HG03097 (cell line): Measurements from ENCODE around the gene CNST.
"Not testable (repeated sequence)": the region's sequence is repeated elsewhere in the genome, so short reads cannot be mapped to it uniquely, and the experiment has no call there.

Source experiments
- ATAC-seq: cut with Tn5 transposase; IDR thresholded peaks from one replicate; pipeline ENCODE4 v1.9.1; 2021; ENCODE audit not compliant: unreplicated experiment, low FRiP score

The CNST gene

DNA sequence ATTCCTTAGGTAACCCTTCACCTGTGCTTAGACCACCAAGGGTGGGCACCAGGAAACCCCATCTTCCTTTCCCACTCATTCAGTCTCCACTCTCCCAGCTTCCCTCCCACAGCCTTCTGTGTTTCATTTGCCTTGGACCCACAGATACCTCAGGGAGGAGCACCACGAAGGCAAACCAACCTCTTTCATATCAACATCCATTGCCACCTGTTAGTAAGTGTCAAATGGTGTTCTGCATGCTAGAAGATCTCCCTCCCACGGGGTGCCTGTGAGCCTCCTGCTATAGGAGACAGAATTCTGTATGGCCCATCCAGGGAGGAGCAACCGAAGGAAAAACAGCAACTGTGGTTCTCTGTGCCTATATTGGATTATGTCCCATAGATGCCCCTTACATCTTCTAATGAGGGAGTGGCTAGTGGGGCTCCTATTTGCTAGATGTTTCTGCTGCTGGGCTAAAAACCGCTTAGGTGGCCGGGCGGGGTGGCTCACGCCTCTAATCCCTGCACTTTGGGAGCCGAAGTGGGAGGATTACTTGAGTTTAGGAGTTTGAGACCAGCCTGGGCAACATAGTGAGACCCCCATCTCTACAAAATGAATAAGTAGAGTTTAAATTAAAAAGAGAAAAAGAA lies 132.3 kb downstream of the CNST start:
- ATAC-seq, result no peak

DNA sequence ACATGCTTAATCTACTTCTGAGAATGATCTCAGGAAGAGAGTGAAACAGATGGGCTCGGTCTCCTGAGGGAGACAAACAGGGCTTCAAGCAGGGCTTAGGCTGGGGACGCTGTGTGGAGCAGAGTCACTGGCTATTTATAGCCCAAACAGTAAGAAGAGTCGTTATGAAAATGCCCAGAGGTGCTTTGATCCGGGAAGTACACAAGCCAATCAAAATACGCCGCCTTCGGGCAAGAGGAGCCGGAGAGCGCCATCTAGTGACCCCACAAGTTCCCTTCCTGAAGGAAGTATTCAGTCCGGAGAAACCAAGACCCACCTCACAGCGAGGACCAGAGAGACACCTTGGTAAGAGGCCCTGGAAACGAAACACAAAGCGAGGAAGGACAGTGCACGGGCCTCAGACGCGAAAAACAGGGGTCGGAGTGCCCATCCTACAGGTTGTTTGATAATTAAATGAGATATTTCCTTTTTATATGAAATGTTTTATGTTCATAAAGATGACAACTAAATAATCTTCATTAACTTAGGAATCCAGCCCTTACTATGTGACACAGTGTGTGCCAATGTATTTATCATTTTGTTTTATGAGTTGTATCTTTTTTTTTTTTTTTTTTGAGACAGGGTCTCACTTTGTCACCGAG lies 133.0 kb downstream of the CNST start:
- ATAC-seq, result peak; percentile 98

DNA sequence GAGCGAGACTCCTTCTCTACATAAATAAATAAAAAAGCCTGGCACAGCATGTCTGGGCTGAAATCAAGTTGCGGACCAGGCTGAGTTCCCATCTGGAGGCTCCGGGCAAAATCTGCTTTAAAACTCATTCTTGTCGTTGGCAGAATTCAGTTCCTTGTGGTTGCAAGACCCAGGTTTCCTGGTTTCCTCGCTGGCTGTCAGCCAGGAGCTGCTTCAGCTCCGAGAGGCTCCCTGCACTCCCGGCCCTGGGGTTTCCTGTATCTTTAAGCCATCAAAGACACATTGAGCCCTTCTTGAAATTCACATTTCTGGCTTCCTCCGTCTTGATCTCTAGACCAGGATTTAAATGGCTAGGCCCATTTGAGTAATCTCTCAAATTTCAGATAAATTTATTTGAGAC lies 137.3 kb downstream of the CNST start:
- no peak for ATAC-seq

DNA sequence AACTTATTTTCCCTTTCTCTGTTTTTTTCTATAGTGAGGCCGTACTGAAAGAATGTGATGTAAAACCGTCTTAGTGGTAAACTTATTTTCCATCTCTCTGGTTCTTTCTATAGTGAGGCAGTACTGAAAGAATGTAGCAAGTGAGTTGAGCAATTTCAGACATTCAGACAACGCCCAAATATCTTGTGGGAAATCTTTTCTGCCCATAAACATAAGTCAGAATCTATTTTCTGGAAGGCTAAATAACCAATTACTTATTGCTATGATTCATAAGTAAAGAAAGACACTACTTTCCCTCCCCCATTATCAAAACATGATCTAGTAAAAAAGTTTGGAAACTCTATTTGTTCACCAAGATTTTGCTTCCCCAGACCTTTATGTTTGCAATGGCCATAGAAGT lies 139.1 kb downstream of the CNST start:
- no peak for ATAC-seq

DNA sequence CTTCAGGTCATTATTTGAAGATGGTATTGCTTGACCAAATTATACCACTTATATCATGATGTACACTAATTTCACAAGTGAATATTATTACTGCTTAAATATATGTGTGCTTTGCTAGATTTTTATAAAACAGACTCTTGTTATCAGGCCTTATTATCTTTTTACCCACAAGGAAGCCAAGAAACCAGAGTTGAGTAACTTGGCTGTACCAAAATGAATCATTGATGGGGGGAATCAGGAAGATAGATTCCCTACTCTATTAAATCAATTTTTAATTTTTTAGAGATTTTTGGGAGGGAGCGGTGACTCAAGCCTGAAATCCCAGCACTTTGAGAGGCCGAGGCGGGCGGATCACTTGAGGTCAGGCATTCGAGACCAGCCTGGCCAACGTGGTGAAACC lies 141.9 kb downstream of the CNST start:
- ATAC-seq, result no peak

DNA sequence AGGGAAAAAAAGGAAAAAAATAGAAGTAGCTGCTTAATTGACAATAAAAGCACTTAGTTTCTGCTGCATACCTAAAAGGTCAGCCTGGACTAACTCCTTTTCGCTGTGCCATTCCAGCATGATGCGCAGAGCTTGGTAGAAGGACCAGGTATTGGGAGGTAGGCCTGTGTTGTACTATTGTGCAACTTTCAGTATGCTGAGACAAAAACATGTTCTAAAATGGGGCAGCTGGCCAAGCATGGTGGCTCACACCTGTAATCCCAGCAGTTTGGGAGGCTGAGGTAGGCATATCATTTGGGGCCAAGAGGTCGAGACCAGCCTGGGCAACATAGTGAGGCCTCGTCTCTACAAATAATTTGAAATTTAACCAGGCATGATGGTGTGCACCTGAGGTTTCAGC lies 142.9 kb downstream of the CNST start:
- no peak for ATAC-seq

DNA sequence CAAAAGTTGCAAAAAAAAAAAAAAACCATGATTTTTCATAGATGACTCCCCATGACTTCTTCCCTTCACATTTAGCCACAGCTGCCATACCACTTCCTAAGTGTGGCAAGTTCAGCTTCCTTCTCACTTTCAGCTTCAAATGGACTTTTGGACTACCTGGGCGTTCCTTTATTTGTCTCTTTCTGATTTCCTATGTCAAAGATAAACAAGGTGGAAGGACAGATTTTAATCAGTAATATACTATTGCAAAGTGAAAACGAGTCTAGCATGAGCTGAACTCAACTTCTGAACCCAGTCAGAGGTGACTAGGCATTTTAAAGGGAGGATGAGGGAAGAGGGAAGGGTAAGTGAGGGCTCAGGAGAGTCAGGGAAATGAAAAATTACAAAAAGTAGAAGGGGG lies 143.6 kb downstream of the CNST start:
- ATAC-seq, result no peak

DNA sequence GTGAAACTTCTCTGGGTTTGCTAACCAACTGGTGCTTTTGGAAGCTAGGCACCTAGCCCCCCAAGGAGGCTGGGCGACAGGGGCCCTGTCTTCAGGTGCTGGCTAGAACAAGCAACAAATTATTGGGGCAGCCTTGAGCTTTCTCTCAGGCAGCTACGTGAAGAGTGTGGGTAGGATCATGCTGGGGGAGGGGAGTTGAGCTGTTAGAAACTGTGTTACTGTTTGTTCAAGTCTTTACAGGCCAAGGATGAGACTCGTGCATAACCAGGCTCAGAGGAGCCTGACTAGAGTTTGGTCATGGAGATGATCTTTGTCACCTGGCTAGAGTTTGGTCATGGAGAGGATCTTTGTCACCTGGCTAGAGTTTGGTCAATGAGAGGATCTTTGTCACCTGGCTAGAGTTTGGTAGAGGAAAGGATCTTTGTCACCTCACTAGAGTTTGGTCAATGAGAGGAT lies 145.3 kb downstream of the CNST start:
- ATAC-seq, result no peak

DNA sequence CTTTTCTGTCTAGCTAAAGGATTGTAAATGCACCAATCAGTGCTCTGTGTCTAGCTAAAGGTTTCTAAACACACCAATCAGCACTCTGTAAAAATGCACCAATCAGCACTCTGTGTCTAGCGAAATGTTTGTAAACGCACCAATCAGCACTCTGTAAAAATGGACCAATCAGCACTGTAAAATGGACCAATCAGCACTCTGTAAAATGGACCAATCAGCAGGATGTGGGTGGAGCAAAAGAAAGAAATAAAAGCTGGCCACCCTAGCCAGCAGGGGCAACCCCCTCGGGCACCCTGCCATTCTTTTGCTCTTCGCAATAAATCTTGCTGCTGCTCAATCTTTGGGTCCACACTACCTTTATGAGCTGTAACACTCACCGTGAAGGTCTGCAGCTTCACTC lies 146.2 kb downstream of the CNST start:
- not testable (repeated sequence) for ATAC-seq
